HG02678 (cell line): ENCODE measurements around the gene RPGR.
A peak's percentile ranks its signal among the peaks of the same experiment; 100 is the strongest.

ENCODE experiments used
- ATAC-seq: cut with Tn5 transposase; IDR thresholded peaks from one replicate; pipeline ENCODE4 v1.9.1; 2021; ENCODE audit warnings: mild to moderate bottlenecking, moderate library complexity; ENCODE audit not compliant: unreplicated experiment

RPGR gene

DNA sequence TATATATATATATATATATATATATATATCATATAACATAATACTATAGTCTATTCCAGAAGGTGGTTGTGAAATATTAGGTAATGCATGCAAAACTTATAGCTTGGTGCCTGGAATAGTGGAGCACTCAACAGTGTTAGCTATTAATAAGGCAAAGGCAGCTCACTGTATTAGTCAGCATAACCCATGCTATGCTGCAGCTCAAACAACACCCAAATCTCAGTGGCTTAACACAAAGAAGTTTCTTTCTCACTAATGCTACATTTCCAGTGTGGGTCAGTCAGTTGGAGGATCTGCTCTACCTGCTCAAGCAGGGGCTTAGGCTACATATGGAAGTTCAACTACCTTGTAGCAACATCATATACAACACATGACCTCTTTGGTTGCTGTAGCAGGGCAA lies 5.2 kb upstream of the RPGR start:
- ATAC-seq, result peak; percentile 50

- ATAC-seq, result no peak
These were observed 419 bp upstream of the RPGR start for GRCh38 chrX:38327775-38328081.

DNA sequence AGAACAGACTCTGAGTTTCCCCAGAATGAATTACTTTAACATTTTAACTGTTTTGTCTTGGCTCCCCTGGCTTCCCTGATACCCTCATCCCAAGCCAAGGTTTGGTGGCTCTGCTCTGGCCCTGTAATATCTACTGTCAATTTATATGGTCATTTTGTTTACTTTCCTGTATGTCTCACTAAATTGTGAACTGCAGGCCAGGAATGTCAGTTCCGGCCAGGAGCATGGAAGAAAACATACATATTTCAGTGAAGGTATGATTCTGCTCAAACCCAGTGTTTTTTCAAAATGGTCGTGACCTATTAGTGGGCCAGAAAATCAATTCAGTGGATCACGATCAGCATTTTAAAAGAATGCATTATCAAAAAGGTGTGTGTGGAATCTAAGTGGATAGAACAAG lies 1.2 kb downstream of the RPGR start:
- ATAC-seq, result no peak

GRCh38 chrX:38320819-38321218 lies 6.5 kb downstream of the RPGR start:
- no peak for ATAC-seq

DNA sequence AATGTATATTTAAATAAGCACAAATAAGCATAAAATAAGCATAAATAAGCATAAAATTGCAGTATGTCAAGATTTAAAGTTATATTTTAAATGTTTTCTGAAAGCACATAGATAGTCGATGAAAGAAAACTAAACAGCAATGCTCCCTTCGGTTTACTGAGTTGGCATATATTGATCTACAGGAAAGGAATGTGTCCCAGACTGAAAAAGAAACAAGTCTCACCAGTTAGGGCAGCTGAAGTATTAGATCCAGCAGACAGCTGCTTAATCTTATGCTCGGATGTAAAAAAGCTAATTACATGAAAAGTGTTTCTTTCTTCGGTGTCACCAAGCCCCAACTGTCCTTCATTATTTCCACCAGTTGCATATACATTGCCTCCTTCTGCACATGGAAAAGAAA lies 8.7 kb downstream of the RPGR start:
- no peak for ATAC-seq

DNA sequence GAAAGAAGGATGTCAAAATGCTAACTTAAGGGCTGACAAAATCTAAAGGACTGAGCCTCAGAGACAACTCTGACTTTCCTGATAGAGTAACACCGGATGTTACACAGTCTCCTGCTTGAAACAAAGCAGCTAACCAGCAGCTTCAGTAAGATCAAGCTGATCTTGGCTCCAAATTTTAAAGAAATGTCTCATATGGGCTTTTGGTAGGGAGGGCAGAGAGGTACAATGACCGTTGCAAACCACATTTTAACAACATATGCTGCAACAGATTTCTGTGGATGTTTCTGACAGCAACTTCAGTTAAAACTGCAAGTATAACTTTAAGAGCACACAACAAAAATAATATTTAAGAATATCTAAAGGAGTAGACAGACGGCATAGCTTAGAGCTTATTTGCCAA lies 9.1 kb downstream of the RPGR start:
- no peak for ATAC-seq

DNA sequence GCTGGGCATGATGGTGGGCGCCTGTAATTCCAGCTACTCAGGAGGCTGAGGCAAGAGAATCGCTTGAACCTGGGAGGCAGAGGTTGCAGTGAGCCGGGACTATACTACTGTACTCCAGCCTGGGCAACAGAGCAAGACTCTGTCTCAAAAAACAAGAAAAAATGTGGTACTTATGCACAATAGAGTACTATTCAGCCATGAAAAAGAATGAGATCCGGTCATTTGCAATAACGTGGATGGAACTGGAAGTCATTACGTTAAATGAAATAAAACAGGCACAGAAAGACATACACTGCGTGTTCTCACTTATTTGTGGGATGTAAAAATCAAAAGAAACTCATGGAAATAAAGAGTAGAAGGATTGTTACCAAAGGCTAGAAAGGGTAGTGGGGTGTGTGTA lies 12.1 kb downstream of the RPGR start:
- no peak for ATAC-seq

- ATAC-seq, result no peak
These were observed 14.1 kb downstream of the RPGR start for GRCh38 chrX:38313190-38313589.

GRCh38 chrX:38312436-38312835 lies 14.9 kb downstream of the RPGR start:
- no peak for ATAC-seq

GRCh38 chrX:38311743-38312142 lies 15.6 kb downstream of the RPGR start:
- no peak for ATAC-seq

DNA sequence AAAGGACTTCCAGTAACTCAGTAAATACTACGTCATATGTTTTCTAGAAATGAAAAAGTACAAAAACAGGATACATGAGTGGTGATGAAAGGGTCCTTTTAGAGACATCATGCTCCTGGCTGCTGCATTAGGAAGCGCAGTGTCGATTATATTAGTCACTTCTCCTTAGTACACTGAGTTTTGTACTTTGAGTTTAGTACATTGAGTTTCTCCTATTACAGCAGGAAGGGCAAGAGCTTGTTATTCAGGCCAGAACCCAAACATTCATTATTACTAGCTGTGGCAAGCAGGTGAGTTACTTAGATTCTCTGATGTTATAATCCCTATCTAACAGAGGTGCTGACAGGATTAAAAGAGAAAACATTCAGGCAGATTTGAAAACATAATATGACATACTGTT lies 21.3 kb downstream of the RPGR start:
- no peak for ATAC-seq

DNA sequence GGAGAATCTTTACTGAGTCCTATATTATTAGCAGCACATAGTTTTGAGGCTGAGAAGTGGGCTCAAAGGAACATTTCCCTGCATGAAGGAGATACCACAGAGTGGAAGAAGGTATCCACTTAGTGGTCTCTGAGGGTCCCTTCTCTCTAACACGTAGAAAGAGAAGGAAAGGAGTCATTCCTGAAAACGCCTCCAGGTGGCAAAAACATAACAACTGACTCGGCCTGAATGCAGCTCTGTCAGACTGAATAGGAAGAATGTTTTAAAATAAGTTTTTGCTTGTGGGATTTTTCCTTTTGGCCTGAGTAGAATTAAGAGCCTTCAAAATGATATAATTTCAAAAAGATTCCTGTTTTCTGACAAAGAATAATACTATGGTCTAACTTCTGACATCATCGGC lies 23.3 kb downstream of the RPGR start:
- no peak for ATAC-seq

GRCh38 chrX:38293741-38294140 lies 33.6 kb downstream of the RPGR start:
- ATAC-seq, result no peak

GRCh38 chrX:38287674-38288073 lies 39.6 kb downstream of the RPGR start:
- no peak for ATAC-seq

DNA sequence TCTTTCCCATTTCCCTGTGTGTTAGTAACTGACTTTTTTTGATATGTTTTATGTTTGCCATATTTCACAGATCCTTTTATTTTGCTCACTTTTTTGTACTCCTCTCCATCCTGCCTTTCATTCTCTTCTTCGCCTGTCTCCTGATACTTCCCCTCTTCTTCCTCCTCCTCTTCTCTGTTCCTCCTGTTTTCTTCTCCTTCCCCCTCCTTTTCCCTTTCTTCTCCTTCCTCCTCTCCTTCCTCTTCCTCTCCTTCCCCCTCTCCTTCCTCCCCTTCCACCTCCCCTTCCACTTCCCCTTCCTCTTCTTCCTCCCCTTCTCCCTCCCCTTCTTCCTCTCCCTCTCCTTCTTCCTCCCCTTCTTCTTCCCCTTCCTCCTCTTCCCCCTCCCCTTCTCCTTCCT lies 41.7 kb downstream of the RPGR start:
- ATAC-seq, result no peak

DNA sequence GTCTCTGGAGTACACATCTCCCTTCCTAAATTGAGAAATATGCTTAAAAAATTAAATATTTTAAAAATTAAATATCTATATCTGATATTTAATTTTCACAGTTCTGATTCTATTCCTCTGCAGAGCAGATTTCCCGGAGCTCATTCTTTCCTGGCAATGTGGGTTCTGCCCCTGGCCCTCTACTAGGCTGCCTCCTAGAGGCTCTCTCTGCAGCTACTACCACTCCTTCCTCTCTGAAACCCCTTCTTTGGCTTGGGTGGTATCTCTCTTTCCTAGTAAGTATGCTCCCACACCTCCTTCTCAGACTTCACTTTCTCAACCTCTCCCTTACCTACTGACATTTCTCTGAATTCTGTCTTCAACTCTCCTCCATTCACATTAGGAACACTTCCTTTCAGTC lies 45.3 kb downstream of the RPGR start:
- ATAC-seq, result no peak

- ATAC-seq, result no peak
These were observed 48.1 kb downstream of the RPGR start for GRCh38 chrX:38279188-38279587.

- ATAC-seq, result no peak
These were observed 48.6 kb downstream of the RPGR start for GRCh38 chrX:38278682-38279081.

DNA sequence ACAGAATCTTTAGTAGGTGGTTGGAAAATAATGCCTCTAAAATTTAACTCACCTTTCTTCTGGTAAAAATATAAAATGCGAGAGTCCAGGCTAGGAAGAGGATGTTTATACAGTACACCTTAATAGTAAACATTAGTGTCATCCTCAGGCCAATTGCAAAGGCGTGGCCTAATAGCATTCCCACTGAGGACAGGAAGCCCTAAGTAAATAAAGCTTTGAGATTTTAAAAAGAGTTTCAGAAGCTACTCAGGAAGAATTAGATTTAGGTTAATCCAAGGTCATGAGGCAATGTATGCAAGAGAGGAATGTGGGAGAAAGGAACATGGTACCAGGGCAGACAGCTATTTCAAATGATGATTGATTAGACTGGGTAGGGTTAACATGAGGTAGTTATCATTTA lies 49.5 kb downstream of the RPGR start:
- no peak for ATAC-seq

DNA sequence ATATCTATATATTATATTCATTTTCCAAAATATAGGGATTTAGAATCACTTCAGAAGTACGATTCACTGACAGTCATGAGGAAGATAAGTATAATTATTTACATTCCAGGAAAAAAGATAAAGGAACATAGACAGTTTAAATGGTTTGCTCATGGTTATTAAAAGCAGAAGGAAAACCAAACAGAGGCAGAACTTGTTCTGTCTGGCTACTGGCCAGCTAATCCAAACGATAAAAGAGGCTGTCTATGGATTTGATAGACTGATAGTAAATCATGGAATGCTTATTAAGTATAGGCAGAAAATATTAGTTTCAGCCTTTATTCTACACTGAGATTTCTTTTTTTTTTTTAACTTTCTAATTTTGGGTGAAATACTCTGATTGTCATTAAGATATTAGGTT lies 50.2 kb downstream of the RPGR start:
- ATAC-seq, result no peak

GRCh38 chrX:38276089-38276488 lies 51.2 kb downstream of the RPGR start:
- ATAC-seq, result no peak

DNA sequence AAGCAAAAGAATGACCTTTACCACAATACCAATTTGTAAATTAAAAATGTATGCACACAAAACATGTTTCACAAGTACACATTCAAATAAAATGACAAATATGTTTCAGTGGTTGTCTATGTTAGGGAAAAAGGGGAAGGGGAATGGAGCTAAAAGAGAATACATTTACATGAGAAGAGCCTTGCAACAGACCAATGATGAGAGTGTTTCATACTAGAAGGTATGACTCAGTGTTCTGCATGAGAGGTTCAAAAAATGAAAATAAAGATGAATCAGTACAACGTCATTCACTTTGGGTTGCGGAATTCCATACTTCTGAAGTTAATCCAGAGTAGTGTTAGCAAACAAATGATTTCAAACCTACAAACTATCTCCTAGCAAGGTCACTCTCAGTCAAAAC lies 51.7 kb downstream of the RPGR start:
- ATAC-seq, result no peak

DNA sequence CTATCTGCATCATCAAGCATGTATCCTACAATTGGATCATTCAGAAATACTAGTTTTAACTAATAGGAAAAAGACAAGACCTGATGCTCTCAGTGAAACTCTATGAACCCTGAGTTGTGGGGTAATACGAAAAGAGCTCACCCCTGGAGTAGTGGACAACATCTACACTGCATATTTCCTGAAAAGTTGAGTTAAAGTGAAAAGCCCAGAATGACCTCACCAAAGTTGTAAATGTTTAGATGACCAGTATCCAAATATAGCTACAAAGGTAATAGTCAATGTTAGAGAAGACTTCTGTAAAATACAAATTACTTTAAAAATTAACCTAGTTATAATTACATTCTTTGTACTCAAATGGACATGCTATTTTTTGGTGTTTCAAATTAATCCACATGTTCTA lies 53.9 kb downstream of the RPGR start:
- ATAC-seq, result peak; percentile 58

GRCh38 chrX:38271154-38271716 lies 56.1 kb downstream of the RPGR start:
- ATAC-seq, result peak; percentile 69
